HG03103 (cell line): ENCODE measurements around the gene RGS7.
"Not testable (repeated sequence)": the region's sequence is repeated elsewhere in the genome, so short reads cannot be mapped to it uniquely, and the experiment has no call there.

Experiments used
- ATAC-seq: cut with Tn5 transposase; IDR thresholded peaks from one replicate; pipeline ENCODE4 v1.9.1; 2021; ENCODE audit warnings: low read depth; ENCODE audit not compliant: unreplicated experiment

The RGS7 gene

GRCh38 chr1:241020851-241021697 is 335.9 kb downstream of the RGS7 start:
- ATAC-seq, result no peak

GRCh38 chr1:241012708-241013340 is 344.2 kb downstream of the RGS7 start:
- ATAC-seq, result no peak

GRCh38 chr1:241007668-241008067 is 349.3 kb downstream of the RGS7 start:
- no peak for ATAC-seq

- ATAC-seq, result no peak
Measured at GRCh38 chr1:240999826-241000225, 357.2 kb downstream of the RGS7 start.

- no peak for ATAC-seq
Measured at GRCh38 chr1:240998441-240999015, 358.5 kb downstream of the RGS7 start.

GRCh38 chr1:240998024-240998423 is 359.0 kb downstream of the RGS7 start:
- ATAC-seq, result no peak

- no peak for ATAC-seq
Measured at GRCh38 chr1:240993004-240993403, 364.0 kb downstream of the RGS7 start.

GRCh38 chr1:240991230-240991629 is 365.8 kb downstream of the RGS7 start:
- no peak for ATAC-seq

- ATAC-seq, result no peak
Measured at GRCh38 chr1:240987928-240988327, 369.1 kb downstream of the RGS7 start.

GRCh38 chr1:240985081-240985480 is 371.9 kb downstream of the RGS7 start:
- no peak for ATAC-seq

GRCh38 chr1:240980342-240980741 is 376.7 kb downstream of the RGS7 start:
- ATAC-seq, result no peak

GRCh38 chr1:240976685-240977084 is 380.3 kb downstream of the RGS7 start:
- ATAC-seq, result no peak

- ATAC-seq, result no peak
Measured at GRCh38 chr1:240973875-240974274, 383.1 kb downstream of the RGS7 start.

- not testable (repeated sequence) for ATAC-seq
Measured at GRCh38 chr1:240972059-240972458, 384.9 kb downstream of the RGS7 start.

GRCh38 chr1:240970253-240970652 is 386.8 kb downstream of the RGS7 start:
- ATAC-seq, result no peak

GRCh38 chr1:240968864-240969263 is 388.1 kb downstream of the RGS7 start:
- no peak for ATAC-seq

GRCh38 chr1:240967070-240967724 is 389.8 kb downstream of the RGS7 start:
- no peak for ATAC-seq

GRCh38 chr1:240965581-240966091 is 391.4 kb downstream of the RGS7 start:
- ATAC-seq, result no peak

GRCh38 chr1:240962086-240962485 is 394.9 kb downstream of the RGS7 start:
- no peak for ATAC-seq

- ATAC-seq, result no peak
Measured at GRCh38 chr1:240956424-240956823, 400.6 kb downstream of the RGS7 start.

GRCh38 chr1:240956020-240956419 is 401.0 kb downstream of the RGS7 start:
- no peak for ATAC-seq
